HEK293 (cell line): ENCODE measurements around the gene PTH1R.

Source experiments
- CTCF ChIA-PET: fragments of 350-600 bp; formaldehyde crosslinking; extraction: SDS; loops from one replicate; lab custom pipeline; 2021; ENCODE audit warnings: antibody characterized with exemption; lab: Yijun Ruan, JAX
- POLR2A ChIA-PET: fragments of 300-600 bp; formaldehyde crosslinking; extraction: SDS; loops from one replicate; lab custom pipeline; 2020; ENCODE audit warnings: antibody characterized with exemption, inconsistent platforms; lab: Yijun Ruan, JAX
- H3K27ac ChIP-seq: fragments of 200-500 bp; sonication (Bioruptor generic); 2 replicates; pipeline ENCODE4 v1.5.1; 2014; ENCODE audit warnings: low read depth, low read length, control low read depth, inconsistent platforms; ENCODE audit errors: extremely low read depth
- H3K36me3 ChIP-seq, 2 experiments: fragments of 200-500 bp in 1 of 2; sonication (Bioruptor generic) in 1 of 2; 1 replicate in 1 of 2; 2 replicates in 1 of 2; pipeline ENCODE4 v1.5.1; 2014 to 2017; ENCODE audit warnings: inconsistent platforms in 2 of 2, low read length in 2 of 2; ENCODE audit not compliant: control insufficient read depth in 2 of 2, insufficient read depth in 1 of 2
- H3K4me1 ChIP-seq: fragments of 200-500 bp; sonication (Bioruptor generic); 2 replicates; pipeline ENCODE4 v1.5.1; 2014; ENCODE audit warnings: mild to moderate bottlenecking, low read length, inconsistent platforms; ENCODE audit not compliant: control insufficient read depth, insufficient read depth
- H3K4me3 ChIP-seq: 2 replicates; pipeline ENCODE4 v1.5.1; 2011; ENCODE audit warnings: low read depth, mild to moderate bottlenecking, control low read depth, low read length, moderate library complexity
- H3K9me3 ChIP-seq: fragments of 200-500 bp; sonication (Bioruptor generic); 2 replicates; pipeline ENCODE4 v1.5.1; 2014; ENCODE audit warnings: low read depth, low read length, inconsistent platforms; ENCODE audit not compliant: control insufficient read depth, insufficient read depth
- BCL11A ChIP-seq: fragments of 450-650 bp; formaldehyde crosslinking; IDR thresholded peaks from 2 replicates; pipeline ENCODE4 v1.5.1; 2016; ENCODE audit warnings: low read depth, missing biosample characterization, missing genetic modification characterization
- GLI4 ChIP-seq: fragments of 450-650 bp; formaldehyde crosslinking; IDR thresholded peaks from 2 replicates; pipeline ENCODE4 v1.5.1; 2016; ENCODE audit warnings: missing biosample characterization, missing genetic modification characterization
- GLIS1 ChIP-seq: fragments of 450-650 bp; formaldehyde crosslinking; IDR thresholded peaks from 2 replicates; pipeline ENCODE4 v1.5.1; 2016; ENCODE audit warnings: missing biosample characterization, missing genetic modification characterization
- GLIS2 ChIP-seq: fragments of 450-650 bp; formaldehyde crosslinking; IDR thresholded peaks from 2 replicates; pipeline ENCODE4 v1.5.1; 2016; ENCODE audit warnings: missing biosample characterization, missing genetic modification characterization
- PRDM1 ChIP-seq: fragments of 450-650 bp; formaldehyde crosslinking; IDR thresholded peaks from 2 replicates; pipeline ENCODE4; 2016; ENCODE audit warnings: missing biosample characterization, missing genetic modification characterization
- PRDM10 ChIP-seq: fragments of 450-650 bp; formaldehyde crosslinking; IDR thresholded peaks from 2 replicates; pipeline ENCODE4 v1.5.1; 2016; ENCODE audit warnings: missing biosample characterization, missing genetic modification characterization
- TCF7L2 ChIP-seq: IDR thresholded peaks from 2 replicates; pipeline ENCODE4 v1.6.1; 2011; ENCODE audit warnings: low read depth, mild to moderate bottlenecking, inconsistent platforms, low read length, moderate library complexity, borderline replicate concordance
- ZFP3 ChIP-seq: fragments of 450-650 bp; formaldehyde crosslinking; IDR thresholded peaks from 2 replicates; pipeline ENCODE4 v1.5.1; 2016; ENCODE audit warnings: low read depth, missing biosample characterization, missing genetic modification characterization
- ZIC2 ChIP-seq: fragments of 450-650 bp; formaldehyde crosslinking; IDR thresholded peaks from 2 replicates; pipeline ENCODE4 v1.5.1; 2016; ENCODE audit warnings: missing biosample characterization, missing genetic modification characterization
- ZNF112 ChIP-seq: fragments of 450-650 bp; formaldehyde crosslinking; IDR thresholded peaks from 2 replicates; pipeline ENCODE4 v1.5.0; 2017; ENCODE audit warnings: missing biosample characterization, missing genetic modification characterization
- ZNF140 ChIP-seq: fragments of 450-650 bp; formaldehyde crosslinking; IDR thresholded peaks from 2 replicates; pipeline ENCODE4 v1.5.1; 2016; ENCODE audit warnings: missing biosample characterization, missing genetic modification characterization
- ZNF223 ChIP-seq: fragments of 450-650 bp; formaldehyde crosslinking; IDR thresholded peaks from 2 replicates; pipeline ENCODE4 v1.5.1; 2016; ENCODE audit warnings: missing biosample characterization, missing genetic modification characterization
- ZNF274 ChIP-seq, 2 experiments: fragments of 200-500 bp in 1 of 2; fragments of 450-650 bp in 1 of 2; sonication (Bioruptor generic) in 1 of 2; formaldehyde crosslinking in 1 of 2; IDR thresholded peaks; 2 replicates each; pipeline versions ENCODE4 v1.5.1 to v1.6.1; 2014 to 2016; ENCODE audit warnings: borderline replicate concordance in 1 of 2, inconsistent platforms in 1 of 2, low read length in 1 of 2, missing biosample characterization in 1 of 2, missing genetic modification characterization in 1 of 2
- ZNF350 ChIP-seq: fragments of 450-650 bp; formaldehyde crosslinking; IDR thresholded peaks from 2 replicates; pipeline ENCODE4 v1.5.0; 2017; ENCODE audit warnings: missing biosample characterization, mild to moderate bottlenecking, missing genetic modification characterization
- ZNF404 ChIP-seq: fragments of 450-650 bp; formaldehyde crosslinking; IDR thresholded peaks from 2 replicates; pipeline ENCODE4 v1.5.1; 2017; ENCODE audit warnings: missing biosample characterization, missing genetic modification characterization
- ZNF433 ChIP-seq: fragments of 450-650 bp; formaldehyde crosslinking; IDR thresholded peaks from 2 replicates; pipeline ENCODE4 v1.5.1; 2016; ENCODE audit warnings: missing biosample characterization, missing genetic modification characterization, low read depth
- ZNF610 ChIP-seq: fragments of 450-650 bp; formaldehyde crosslinking; IDR thresholded peaks from 2 replicates; pipeline ENCODE4 v1.5.1; 2016; ENCODE audit warnings: missing biosample characterization, missing genetic modification characterization, borderline replicate concordance
- ZNF629 ChIP-seq: fragments of 450-650 bp; formaldehyde crosslinking; IDR thresholded peaks from 2 replicates; pipeline ENCODE4 v1.5.1; 2017; ENCODE audit warnings: missing biosample characterization, missing genetic modification characterization
- ZNF654 ChIP-seq: fragments of 450-650 bp; formaldehyde crosslinking; IDR thresholded peaks from 2 replicates; pipeline ENCODE4 v1.5.1; 2016; ENCODE audit warnings: low read depth, missing biosample characterization, missing genetic modification characterization
- ZNF76 ChIP-seq: fragments of 450-650 bp; formaldehyde crosslinking; IDR thresholded peaks from 2 replicates; pipeline ENCODE4; 2016; ENCODE audit warnings: low read depth, missing biosample characterization, missing genetic modification characterization, borderline replicate concordance
- ZNF768 ChIP-seq: fragments of 450-650 bp; formaldehyde crosslinking; IDR thresholded peaks from 2 replicates; pipeline ENCODE4 v1.5.1; 2018; ENCODE audit warnings: missing biosample characterization, mild to moderate bottlenecking, missing genetic modification characterization
- ZNF837 ChIP-seq: fragments of 450-650 bp; formaldehyde crosslinking; IDR thresholded peaks from 2 replicates; pipeline ENCODE4 v1.5.1; 2016; ENCODE audit warnings: missing biosample characterization, missing genetic modification characterization
- ZNF843 ChIP-seq: fragments of 450-650 bp; formaldehyde crosslinking; IDR thresholded peaks from 2 replicates; pipeline ENCODE4 v1.5.1; 2016; ENCODE audit warnings: missing biosample characterization, missing genetic modification characterization
- TF ChIP-seq, protein P1 (sequence below): fragments of 450-650 bp; formaldehyde crosslinking; IDR thresholded peaks from 2 replicates; pipeline ENCODE4; 2016; ENCODE audit warnings: missing biosample characterization, missing genetic modification characterization

Gene PTH1R

GRCh38 chr3:46893146-46893748 is 15.7 kb downstream of the PTH1R start:
- POLR2A ChIA-PET = no interaction called here
- H3K4me3 ChIP-seq = no peak overlapping the region
- no peaks in the 10 kb centered on the region for H3K36me3 ChIP-seq
- H3K9me3 ChIP-seq = no peaks in the 10 kb centered on the region
- no peaks in the 10 kb centered on the region for H3K4me1 ChIP-seq
- CTCF ChIA-PET = no interaction called here
- TF ChIP-seq ZFP3 (tag by site-specific recombination) (no peak), PRDM1 (tag by site-specific recombination) (no peak), BCL11A (tag by site-specific recombination) (no peak), PRDM10 (tag by site-specific recombination) (no peak), ZIC2 (tag by site-specific recombination) (peak; percentile 44), ZNF768 (tag by site-specific recombination) (no peak), ZNF112 (tag by site-specific recombination) (no peak), ZNF837 (tag by site-specific recombination) (no peak), GLIS1 (tag by site-specific recombination) (peak; percentile 50)
- TF ChIP-seq, all 188 proteins: peak for 2
- no peak overlapping the region for H3K27ac ChIP-seq

DNA sequence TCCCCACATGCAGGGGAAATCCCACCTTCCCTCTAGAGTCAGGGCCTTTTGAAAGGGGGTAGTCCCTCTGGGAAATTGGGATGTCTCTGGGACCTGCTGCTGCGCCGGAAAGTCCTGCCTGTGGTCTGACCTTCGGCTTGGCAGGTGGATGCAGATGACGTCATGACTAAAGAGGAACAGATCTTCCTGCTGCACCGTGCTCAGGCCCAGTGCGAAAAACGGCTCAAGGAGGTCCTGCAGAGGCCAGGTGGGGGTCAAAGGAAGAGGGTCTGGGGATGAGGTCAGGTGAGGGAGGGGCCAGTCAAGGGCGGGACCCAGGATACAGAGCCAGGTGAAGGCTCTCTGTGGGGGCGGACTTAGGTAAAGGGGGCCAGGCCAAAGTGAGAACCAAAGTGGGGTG is 16.2 kb downstream of the PTH1R start:
- Histone ChIP-seq H3K4me1 (no peaks in the 10 kb centered on the region), H3K27ac (no peak overlapping the region), H3K4me3 (no peak overlapping the region)
- POLR2A ChIA-PET = no interaction called here
- TF ChIP-seq ZNF404 (tag by site-specific recombination) (no peak), ZNF140 (tag by site-specific recombination) (no peak), TCF7L2 (no peak)
- TF ChIP-seq, all 188 proteins: peak for 0
- CTCF ChIA-PET = interaction anchor here (1.2 to 2.1 kb wide), 2 partner anchors 47 to 48 kb away, joined by 6 to 9 read pairs; no protein-coding TSS in a partner anchor
- Histone ChIP-seq H3K9me3 (no peaks in the 10 kb centered on the region), H3K36me3 (no peaks in the 10 kb centered on the region)

- CTCF ChIA-PET = interaction anchor here (0.7 to 2.3 kb wide), 11 partner anchors 23 to 407 kb away, joined by 3 to 23 read pairs (median 5); partner anchors contain the start of gene MYL3
- no peaks in the 10 kb centered on the region for H3K36me3 ChIP-seq
- H3K9me3 ChIP-seq = no peaks in the 10 kb centered on the region
- POLR2A ChIA-PET = interaction anchor here (0.7 kb wide), 1 partner anchor 82 kb away, joined by 6 read pairs; no protein-coding TSS in a partner anchor
- H3K27ac ChIP-seq = no peak overlapping the region
- H3K4me1 ChIP-seq = no peaks in the 10 kb centered on the region
- H3K4me3 ChIP-seq = no peak overlapping the region
- no peak for TF ChIP-seq ZNF843 (tag by site-specific recombination)
- no peak for TF ChIP-seq ZNF76 (tag by site-specific recombination)
- TF ChIP-seq ZNF654 (tag by site-specific recombination) = no peak
- no peak for TF ChIP-seq ZNF223 (tag by site-specific recombination)
- TF ChIP-seq GLIS2 (tag by site-specific recombination) = no peak
- no peak for TF ChIP-seq ZNF274 (IDR thresholded peaks at IDR 0.05; ENCODE audit: low read length)
- TF ChIP-seq ZNF274 (tag by site-specific recombination; IDR thresholded peaks at IDR 0.05; ENCODE audit: borderline replicate concordance) = no peak
- no peak for TF ChIP-seq ZNF350
- no peak for TF ChIP-seq ZNF433 (tag by site-specific recombination)
- TF ChIP-seq, protein P1, sequence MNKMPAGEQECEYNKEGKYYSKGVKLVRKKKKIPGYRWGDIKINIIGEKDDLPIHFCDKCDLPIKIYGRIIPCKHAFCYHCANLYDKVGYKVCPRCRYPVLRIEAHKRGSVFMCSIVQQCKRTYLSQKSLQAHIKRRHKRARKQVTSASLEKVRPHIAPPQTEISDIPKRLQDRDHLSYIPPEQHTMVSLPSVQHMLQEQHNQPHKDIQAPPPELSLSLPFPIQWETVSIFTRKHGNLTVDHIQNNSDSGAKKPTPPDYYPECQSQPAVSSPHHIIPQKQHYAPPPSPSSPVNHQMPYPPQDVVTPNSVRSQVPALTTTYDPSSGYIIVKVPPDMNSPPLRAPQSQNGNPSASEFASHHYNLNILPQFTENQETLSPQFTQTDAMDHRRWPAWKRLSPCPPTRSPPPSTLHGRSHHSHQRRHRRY = no peak
- TF ChIP-seq GLI4 = no peak
- no peak for TF ChIP-seq ZNF629
- TF ChIP-seq ZNF610 (tag by site-specific recombination) = no peak
These were observed 16.7 kb downstream of the PTH1R start for GRCh38 chr3:46894256-46894655.
